GM06990 (cell line): ENCODE data around the gene MTTP.

ENCODE experiments used
- DNase-seq: peaks from one replicate; pipeline ENCODE4 v3.0.0-alpha.2; 2011; ENCODE audit not compliant: insufficient read length; ENCODE audit errors: extremely low read depth
- H3K27me3 ChIP-seq: replicated peaks from 2 replicates; pipeline ENCODE4 v1.6.0; 2011; ENCODE audit warnings: low read length; ENCODE audit not compliant: control insufficient read depth, insufficient read depth
- H3K36me3 ChIP-seq: 2 replicates; pipeline ENCODE4 v1.5.1; 2011; ENCODE audit warnings: low read length; ENCODE audit not compliant: control insufficient read depth, insufficient read depth
- H3K4me3 ChIP-seq: replicated peaks from 2 replicates; pipeline ENCODE4 v1.5.1; 2011; ENCODE audit warnings: low read depth, mild to moderate bottlenecking, control low read depth, low read length
- TF ChIP-seq, protein P1 (sequence below): IDR thresholded peaks from 2 replicates; pipeline ENCODE4 v1.5.1; 2011; ENCODE audit warnings: low read length, control low read depth, mild to moderate bottlenecking, inconsistent platforms; ENCODE audit not compliant: insufficient read depth, poor library complexity, severe bottlenecking

MTTP gene

GRCh38 chr4:99654361-99654761 lies 79.7 kb downstream of the MTTP start:
- no peaks in the 10 kb centered on the region for H3K36me3 ChIP-seq
- H3K4me3 ChIP-seq: no peak overlapping the region
- DNase-seq: no peak
- TF ChIP-seq, protein P1, sequence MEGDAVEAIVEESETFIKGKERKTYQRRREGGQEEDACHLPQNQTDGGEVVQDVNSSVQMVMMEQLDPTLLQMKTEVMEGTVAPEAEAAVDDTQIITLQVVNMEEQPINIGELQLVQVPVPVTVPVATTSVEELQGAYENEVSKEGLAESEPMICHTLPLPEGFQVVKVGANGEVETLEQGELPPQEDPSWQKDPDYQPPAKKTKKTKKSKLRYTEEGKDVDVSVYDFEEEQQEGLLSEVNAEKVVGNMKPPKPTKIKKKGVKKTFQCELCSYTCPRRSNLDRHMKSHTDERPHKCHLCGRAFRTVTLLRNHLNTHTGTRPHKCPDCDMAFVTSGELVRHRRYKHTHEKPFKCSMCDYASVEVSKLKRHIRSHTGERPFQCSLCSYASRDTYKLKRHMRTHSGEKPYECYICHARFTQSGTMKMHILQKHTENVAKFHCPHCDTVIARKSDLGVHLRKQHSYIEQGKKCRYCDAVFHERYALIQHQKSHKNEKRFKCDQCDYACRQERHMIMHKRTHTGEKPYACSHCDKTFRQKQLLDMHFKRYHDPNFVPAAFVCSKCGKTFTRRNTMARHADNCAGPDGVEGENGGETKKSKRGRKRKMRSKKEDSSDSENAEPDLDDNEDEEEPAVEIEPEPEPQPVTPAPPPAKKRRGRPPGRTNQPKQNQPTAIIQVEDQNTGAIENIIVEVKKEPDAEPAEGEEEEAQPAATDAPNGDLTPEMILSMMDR: no peak
- H3K27me3 ChIP-seq: no peaks in the 10 kb centered on the region

DNA sequence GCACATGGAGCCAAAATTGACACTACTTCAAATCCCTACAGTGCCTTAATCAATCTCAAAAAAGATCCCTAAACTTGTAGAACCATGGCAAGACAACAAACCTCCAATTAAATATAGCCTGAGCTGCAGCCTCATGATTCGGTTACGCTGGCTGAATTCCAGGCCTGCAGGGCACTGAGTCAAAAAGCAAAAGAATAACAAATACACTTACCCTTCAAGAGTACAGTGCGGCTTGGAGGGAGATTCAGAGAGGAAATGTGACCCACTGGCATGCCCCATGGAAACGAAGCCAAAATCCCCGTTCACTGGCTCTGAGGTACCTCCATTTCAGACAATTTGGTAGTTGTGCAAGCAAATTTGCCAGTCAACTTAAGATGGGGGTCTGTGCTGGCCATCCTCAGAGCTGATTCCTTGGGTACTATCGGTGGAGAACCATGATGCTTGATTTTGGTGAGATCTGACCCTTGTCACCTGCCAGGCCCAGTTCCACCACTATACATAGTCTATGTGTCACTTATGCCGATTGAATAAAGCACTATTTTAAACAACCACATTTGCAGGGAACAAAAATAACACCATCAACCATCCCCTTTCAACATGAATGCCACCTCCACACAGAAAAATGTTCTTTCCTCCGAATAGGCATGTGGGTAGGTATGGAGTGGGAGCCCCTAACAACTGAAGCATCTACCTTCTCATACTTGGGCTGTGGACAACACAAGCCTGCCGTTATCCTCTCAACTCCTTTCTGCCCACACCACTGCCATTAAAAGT lies 80.9 kb downstream of the MTTP start:
- Histone ChIP-seq H3K27me3 (no peaks in the 10 kb centered on the region), H3K4me3 (no peak overlapping the region), H3K36me3 (no peaks in the 10 kb centered on the region)
- TF ChIP-seq, protein P1: no peak
- no peak for DNase-seq

- Histone ChIP-seq H3K4me3 (no peak within 1 kb of the TSS), H3K27me3 (no peaks in the 10 kb centered on the region), H3K36me3 (no peaks in the 10 kb centered on the region)
- DNase-seq: no peak
- TF ChIP-seq, protein P1: no peak
Measured at GRCh38 chr4:99657798-99658197, 83.2 kb downstream of the MTTP start, which contains the start of gene C4orf54. Gene C4orf54, minus strand, starts transcription at chr4:99657828. Its CDS starts 3,180 bp downstream, at chr4:99654648.

- DNase-seq: no peak
- no peaks in the 10 kb centered on the region for H3K36me3 ChIP-seq
- TF ChIP-seq, protein P1: no peak
- H3K4me3 ChIP-seq: no peak overlapping the region
- no peaks in the 10 kb centered on the region for H3K27me3 ChIP-seq
Measured at GRCh38 chr4:99658666-99659065, 84.0 kb downstream of the MTTP start.

DNA sequence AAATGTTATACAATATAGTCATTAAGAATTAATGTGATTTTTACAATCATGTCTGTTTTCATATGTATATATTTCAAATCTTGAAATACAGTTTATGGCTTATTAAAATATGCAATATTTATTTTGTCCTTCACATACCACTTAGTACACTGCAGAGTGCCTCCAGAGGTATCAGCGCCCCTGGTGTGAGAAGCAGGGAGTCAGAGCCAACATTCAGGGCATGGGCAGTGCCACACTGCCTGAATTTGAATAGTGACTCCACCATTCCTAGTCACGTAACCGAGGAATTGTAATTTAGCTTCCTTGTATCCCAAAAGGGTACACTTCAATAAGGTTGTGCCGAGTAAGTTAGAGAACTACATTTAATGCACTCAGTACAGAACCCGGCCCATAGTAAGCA lies 87.3 kb downstream of the MTTP start:
- H3K27me3 ChIP-seq: no peaks in the 10 kb centered on the region
- no peak for DNase-seq
- H3K36me3 ChIP-seq: no peaks in the 10 kb centered on the region
- no peak overlapping the region for H3K4me3 ChIP-seq
- TF ChIP-seq, protein P1: no peak
